HepG2 (cell line): ENCODE data around the gene PANK3. TPM values are rescaled to one million over a fixed set of nuclear protein-coding genes. Genes with fewer than 3 reads are reported as not detected.
"Not testable (repeated sequence)": the region's sequence is repeated elsewhere in the genome, so short reads cannot be mapped to it uniquely, and the experiment has no call there.

Source experiments
- ATAC-seq: fragments of 200-7000 bp; cut with Tn5 transposase; 3 replicates; pipeline ENCODE4 v1.9.1; 2020; ENCODE audit warnings: mild to moderate bottlenecking, moderate library complexity
- BruUV-seq: library from RNA; stranded (reverse); fragments of 400-500 nt; replicated peaks from 2 replicates; lab custom pipeline; 2021; lab: Mats Ljungman, UMichigan
- CTCF ChIA-PET: fragments of 300-600 bp; formaldehyde crosslinking; extraction: SDS; loops from one replicate; lab custom pipeline; 2021; ENCODE audit warnings: low total read pairs, inconsistent platforms, low intra/inter-chr PET ratio; lab: Yijun Ruan, JAX
- POLR2A ChIA-PET: fragments of 350-600 bp; sonication (Branson Sonifier 250); formaldehyde crosslinking; loops from one replicate; lab custom pipeline; 2020; ENCODE audit warnings: antibody characterized with exemption, inconsistent platforms; lab: Yijun Ruan, JAX
- DNase-seq: peaks from one replicate; pipeline ENCODE4 v3.0.0-alpha.2; 2015; ENCODE audit warnings: low spot score
- FAIRE-seq: peaks from 3 replicates; lab custom pipeline; 2011; peaks lifted over from hg19 to GRCh38; lab: Jason Lieb, UNC
- H2AFZ ChIP-seq: one replicate; pipeline ENCODE4 v1.6.1; 2011; ENCODE audit warnings: low read length, inconsistent platforms
- H3K27ac ChIP-seq: fragments of 300-600 bp; 3 replicates; pipeline ENCODE4 v1.8.0; 2011; ENCODE audit warnings: mixed run types, mild to moderate bottlenecking, mixed read lengths, low read length, inconsistent platforms; ENCODE audit not compliant: insufficient read depth; ENCODE audit errors: extremely low read length
- H3K27me3 ChIP-seq, 2 experiments: fragments of 200-600 bp in 1 of 2; 2 replicates in 1 of 2; 3 replicates in 1 of 2; pipeline versions ENCODE4 v1.6.0 to v1.8.0; 2011; ENCODE audit warnings: low read length in 2 of 2, mild to moderate bottlenecking in 2 of 2, moderate library complexity in 2 of 2, inconsistent platforms in 1 of 2; ENCODE audit not compliant: insufficient read depth in 2 of 2, control insufficient read depth in 1 of 2
- H3K36me3 ChIP-seq, 2 experiments: fragments of 200-600 bp in 1 of 2; replicated peaks in 1 of 2; 2 replicates in 1 of 2; 3 replicates in 1 of 2; pipeline versions ENCODE4 v1.5.1 to v1.8.0; 2011; ENCODE audit warnings: low read length in 2 of 2, inconsistent platforms in 1 of 2; ENCODE audit not compliant: insufficient read depth in 2 of 2, control insufficient read depth in 1 of 2
- H3K4me1 ChIP-seq: 2 replicates; pipeline ENCODE4 v1.5.1; 2012; ENCODE audit warnings: low read length, inconsistent platforms; ENCODE audit not compliant: insufficient read depth
- H3K4me2 ChIP-seq: 2 replicates; pipeline ENCODE4 v1.6.0; 2011; ENCODE audit warnings: low read depth, low read length, inconsistent platforms
- H3K4me3 ChIP-seq, 3 experiments: fragments of 200-600 bp in 1 of 3; sonication (generic), shearing (Covaris generic) in 1 of 3; replicated peaks in 1 of 3; 2 replicates each; pipeline ENCODE4 v1.5.1; 2011 to 2016; ENCODE audit warnings: low read length in 3 of 3, inconsistent platforms in 2 of 3, low read depth in 2 of 3, mild to moderate bottlenecking in 2 of 3, control low read depth in 1 of 3, mixed read lengths in 1 of 3; ENCODE audit not compliant: insufficient read depth in 1 of 3
- H3K79me2 ChIP-seq: one replicate; pipeline ENCODE4 v1.6.1; 2011; ENCODE audit warnings: low read length, inconsistent platforms; ENCODE audit not compliant: insufficient read depth
- H3K9ac ChIP-seq: 2 replicates; pipeline ENCODE4 v1.6.0; 2011; ENCODE audit warnings: mild to moderate bottlenecking, low read depth, low read length, inconsistent platforms; ENCODE audit not compliant: insufficient read depth
- H3K9me3 ChIP-seq: 2 replicates; pipeline ENCODE4 v1.5.1; 2012; ENCODE audit warnings: mild to moderate bottlenecking, low read length
- H4K20me1 ChIP-seq: 2 replicates; pipeline ENCODE4 v1.6.0; 2011; ENCODE audit warnings: inconsistent platforms, mild to moderate bottlenecking, low read length, moderate library complexity; ENCODE audit not compliant: insufficient read depth
- AKAP8 ChIP-seq: sonication (generic); formaldehyde crosslinking; IDR thresholded peaks from 2 replicates; pipeline ENCODE4 v1.5.1; 2020; ENCODE audit warnings: mild to moderate bottlenecking, missing genetic modification reagents
- CHD4 ChIP-seq: fragments of 200-600 bp; sonication (generic); IDR thresholded peaks from 2 replicates; pipeline ENCODE4 v1.7.0; 2017; ENCODE audit warnings: mild to moderate bottlenecking, low read length, borderline replicate concordance
- RBFOX2 ChIP-seq: fragments of 200-400 bp; formaldehyde crosslinking; IDR thresholded peaks from 2 replicates; pipeline ENCODE4 v1.6.1; 2017; ENCODE audit warnings: low read depth, mild to moderate bottlenecking, low read length
- ZSCAN20 ChIP-seq: sonication (generic); formaldehyde crosslinking; IDR thresholded peaks from 2 replicates; pipeline ENCODE4 v1.4.0; 2020; ENCODE audit warnings: missing genetic modification reagents, mild to moderate bottlenecking, borderline replicate concordance
- WGBS: methylation state at CpG from one replicate; pipeline ENCODE4 v1.1.6; 2017; ENCODE audit warnings: low lambda C conversion rate; 5-methylcytosine and 5-hydroxymethylcytosine counted together
- in situ Hi-C: cut with HindIII; loops from 2 replicates; pipeline ENCODE4 v1.10.0; 2017; ENCODE audit warnings: low pct_unique_long_range_greater_than_20kb; ENCODE audit not compliant: extremely low pct_ligation_motif_present
- intact Hi-C: fragments of 100-400 bp; cut with micrococcal nuclease; formaldehyde crosslinking; loops from one replicate; pipeline ENCODE4 v1.10.0; 2022; ENCODE audit not compliant: unreplicated experiment
- polyA plus RNA-seq, 8 experiments: library from polyadenylated mRNA; depleted of rRNA in 3 of 8; stranded (reverse) in 7 of 8; unstranded in 1 of 8; fragments of >200 nt; fragmentation: Illumina TruSeq in 4 of 8; extraction: Trizol in 4 of 8; gene quantifications; 2 replicates each; pipeline versions ENCODE4 v1.2.1 to v1.2.3, GENCODE V29; 2011 to 2016; ENCODE audit warnings: low read depth in 4 of 8, missing spikeins in 1 of 8, mixed read lengths in 1 of 8; ENCODE audit not compliant: insufficient read depth in 1 of 8
- total RNA-seq, 5 experiments: library from RNA; depleted of rRNA; stranded (reverse); fragments of >200 nt; fragmentation: Illumina TruSeq; extraction: Trizol; gene quantifications; 2 replicates each; pipeline ENCODE4 v1.2.3, GENCODE V29; 2016; ENCODE audit warnings: low read depth in 1 of 5

Gene PANK3
- total and polyA plus RNA-seq, 2 of the 13 experiments (the other 11 are each of a cell fraction or from before 2014, with no cell fraction given) = 26.9 to 69.5 TPM

DNA sequence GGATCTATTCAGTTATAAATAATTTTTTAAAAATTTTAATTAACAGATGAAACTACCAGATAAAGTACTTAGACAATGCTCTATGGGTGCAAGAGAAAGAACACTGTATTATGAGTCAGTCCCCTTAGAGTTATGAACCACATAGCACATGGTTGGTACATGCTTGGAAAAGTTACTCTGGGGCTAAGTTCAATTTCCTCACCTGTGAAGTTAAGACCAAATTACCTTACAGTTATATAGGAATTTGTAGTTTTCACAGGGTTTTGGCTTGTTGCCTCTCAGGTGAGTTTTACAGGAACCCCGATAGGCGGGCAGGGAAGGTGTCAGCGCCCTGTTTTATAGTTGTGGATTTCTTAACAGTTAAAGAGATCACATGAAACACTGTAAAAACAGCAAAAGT lies 1.2 kb downstream of the PANK3 start (continued):
- TF ChIP-seq CHD4 (no peak), AKAP8 (no peak)

DNA sequence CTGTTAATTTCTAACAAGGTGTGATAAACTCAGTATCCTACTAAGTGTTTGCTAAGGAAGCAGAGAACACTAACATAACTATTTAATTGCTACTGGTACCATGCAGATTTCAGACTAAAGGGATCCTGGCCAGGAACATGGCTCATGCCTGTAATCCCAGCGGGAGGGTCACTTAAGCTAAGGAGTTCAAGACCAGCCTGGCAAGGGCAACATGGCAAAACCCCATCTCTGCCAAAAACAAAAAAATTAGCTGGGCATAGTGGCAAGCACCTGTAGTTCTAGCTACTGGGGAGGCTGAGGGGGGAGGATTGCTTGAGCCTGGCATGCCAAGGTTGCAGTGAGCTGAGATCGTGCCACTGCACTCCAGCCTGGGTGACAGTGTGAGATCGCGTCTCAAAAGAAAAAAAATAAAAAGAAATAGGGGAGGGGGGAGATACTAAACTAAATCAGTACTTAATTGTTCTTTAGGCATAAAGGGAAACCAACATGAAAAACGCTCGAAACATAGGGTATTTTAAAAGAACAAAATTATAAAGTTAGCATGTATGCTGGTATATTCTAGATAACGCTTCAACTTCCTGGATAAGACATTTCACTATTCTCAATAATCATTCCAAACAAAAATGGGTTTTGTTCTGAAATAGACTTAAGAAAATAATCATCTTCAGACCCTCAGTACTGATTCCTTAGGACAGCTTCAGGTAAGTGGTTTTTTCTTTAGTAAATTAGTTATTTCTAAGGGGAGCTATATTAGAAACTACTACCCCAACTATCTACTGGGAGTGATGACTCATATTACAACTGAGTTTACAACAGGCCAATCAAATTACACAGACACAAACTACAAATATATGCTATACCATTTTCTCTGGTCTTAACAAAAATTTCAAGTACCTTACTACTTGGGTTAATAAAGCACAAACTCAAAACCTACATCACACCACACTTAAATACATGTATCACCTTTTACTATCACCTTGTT lies 3.5 kb downstream of the PANK3 start:
- Histone ChIP-seq H3K4me3 (peak overlapping the region in 2 of 3 experiments; percentile 45 to 96; a peak in 3 of 6 replicates), H3K27ac (no peak overlapping the region), H3K79me2 (peaks cover 77% of the 10 kb centered on the region), H3K27me3 (no peaks in the 10 kb centered on the region; a peak in 1 of 5 replicates), H3K4me2 (peak overlapping the region; percentile 73), H3K4me1 (peaks cover 49% of the 10 kb centered on the region), H3K9me3 (no peaks in the 10 kb centered on the region), H3K36me3 (peaks cover 0 to 8% of the 10 kb centered on the region in 2 experiments; a peak in 1 of 5 replicates), H2AFZ (no peak overlapping the region), H3K9ac (no peak overlapping the region), H4K20me1 (peaks cover 71% of the 10 kb centered on the region)
- ChIA-PET CTCF (interaction anchor here (0.6 kb wide), 1 partner anchor 82 kb away, joined by 3 read pairs; no protein-coding TSS in a partner anchor), POLR2A (interaction anchor here (2.7 kb wide), 1 partner anchor 16 kb away, joined by 14 read pairs; no protein-coding TSS in a partner anchor)
- WGBS = 87% methylated on average over 7 of the region's 7 CpGs
- BruUV-seq = no TSS peak
- peak; percentile 50 for TF ChIP-seq RBFOX2
- TF ChIP-seq ZSCAN20 (CRISPR knock-in tag) = no peak
- FAIRE-seq (no peak), DNase-seq (no peak), ATAC-seq (no peak)
- in situ Hi-C loops = no loop called here
- intact Hi-C loops = loop anchor here (5.0 to 10.0 kb wide), 2 partner anchors 91 to 97 kb away; partner anchors contain the start of gene RARS1

DNA sequence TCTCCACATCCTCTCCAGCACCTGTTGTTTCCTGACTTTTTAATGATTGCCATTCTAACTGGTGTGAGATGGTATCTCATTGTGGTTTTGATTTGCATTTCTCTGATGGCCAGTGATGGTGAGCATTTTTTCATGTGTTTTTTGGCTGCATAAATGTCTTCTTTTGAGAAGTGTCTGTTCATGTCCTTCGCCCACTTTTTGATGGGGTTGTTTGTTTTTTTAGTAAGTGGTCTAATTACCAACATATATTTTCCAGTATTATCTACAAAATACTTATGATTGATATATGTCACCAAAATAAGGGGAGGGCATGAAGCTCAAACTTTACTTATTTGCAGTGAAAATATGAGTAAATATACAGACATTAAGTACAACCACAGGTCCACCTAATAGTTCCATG lies 5.0 kb downstream of the PANK3 start:
- H2AFZ ChIP-seq, ATAC-seq, POLR2A ChIA-PET, H3K4me2 ChIP-seq, H3K4me3 ChIP-seq, CTCF ChIA-PET, H3K9ac ChIP-seq, BruUV-seq, in situ Hi-C loops, H3K9me3 ChIP-seq, H3K27ac ChIP-seq, H3K36me3 ChIP-seq, FAIRE-seq, DNase-seq, H3K27me3 ChIP-seq: not testable (repeated sequence)
- intact Hi-C loops = loop anchor here (10.0 kb wide), 1 partner anchor 89 kb away; the partner anchor contains the start of gene RARS1
- Histone ChIP-seq H3K4me1 (peaks cover 41% of the 10 kb centered on the region), H3K79me2 (peaks cover 90% of the 10 kb centered on the region), H4K20me1 (peaks cover 82% of the 10 kb centered on the region)
- WGBS = 92% methylated on average over 1 of the region's 1 CpG

DNA sequence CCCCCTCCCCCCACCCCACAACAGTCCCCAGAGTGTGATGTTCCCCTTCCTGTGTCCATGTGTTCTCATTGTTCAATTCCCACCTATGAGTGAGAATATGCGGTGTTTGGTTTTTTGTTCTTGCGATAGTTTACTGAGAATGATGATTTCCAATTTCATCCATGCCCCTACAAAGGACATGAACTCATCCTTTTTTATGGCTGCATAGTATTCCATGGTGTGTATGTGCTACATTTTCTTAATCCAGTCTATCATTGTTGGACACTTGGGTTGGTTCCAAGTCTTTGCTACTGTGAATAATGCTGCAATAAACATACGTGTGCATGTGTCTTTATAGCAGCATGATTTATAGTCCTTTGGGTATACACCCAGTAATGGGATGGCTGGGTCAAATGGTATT lies 5.5 kb downstream of the PANK3 start:
- H2AFZ ChIP-seq, H3K27ac ChIP-seq, POLR2A ChIA-PET, CTCF ChIA-PET, FAIRE-seq, in situ Hi-C loops, H3K4me3 ChIP-seq, H3K9me3 ChIP-seq, H3K27me3 ChIP-seq, ATAC-seq, H3K36me3 ChIP-seq, H3K9ac ChIP-seq, DNase-seq, H3K4me2 ChIP-seq, BruUV-seq: not testable (repeated sequence)
- Histone ChIP-seq H3K4me1 (peaks cover 41% of the 10 kb centered on the region), H4K20me1 (peaks cover 78% of the 10 kb centered on the region), H3K79me2 (peaks cover 87% of the 10 kb centered on the region)
- 94% methylated on average over 3 of the region's 3 CpGs for WGBS
- intact Hi-C loops = loop anchor here (10.0 kb wide), 1 partner anchor 89 kb away; the partner anchor contains the start of gene RARS1
